Activated CD4-positive, alpha-beta memory T cell treated with anti-CD3 and anti-CD28 coated beads, Interleukin-2, amount 10 ng/mL, durations not matched to agents 7 days and 5 days (primary cell): ENCODE measurements around the gene RHBDD3. TPM values are rescaled to one million over a fixed set of nuclear protein-coding genes. Genes with fewer than 3 reads are reported as not detected.

Experiments
- CTCF ChIA-PET: fragments of 350-600 bp; sonication (Branson Sonifier 250); formaldehyde crosslinking; loops from one replicate; lab custom pipeline; 2021; ENCODE audit warnings: antibody characterized with exemption, inconsistent platforms; lab: Charles Lee
- POLR2A ChIA-PET: fragments of 350-600 bp; sonication (Branson Sonifier 250); formaldehyde crosslinking; loops from one replicate; lab custom pipeline; 2021; ENCODE audit warnings: antibody characterized with exemption; lab: Charles Lee
- DNase-seq: peaks from one replicate; pipeline ENCODE4 v3.0.0-alpha.2; 2020
- H3K27ac Mint-ChIP-seq: one replicate; pipeline ENCODE4 v1.8.0; 2021; ENCODE audit warnings: mild to moderate bottlenecking, mixed read lengths
- H3K27me3 Mint-ChIP-seq: one replicate; pipeline ENCODE4 v1.8.0; 2021; ENCODE audit warnings: mixed read lengths
- H3K36me3 Mint-ChIP-seq: one replicate; pipeline ENCODE4 v1.8.0; 2021; ENCODE audit warnings: low read depth, mixed read lengths
- H3K4me1 Mint-ChIP-seq: one replicate; pipeline ENCODE4 v1.8.0; 2021; ENCODE audit warnings: mixed read lengths
- H3K4me3 Mint-ChIP-seq: one replicate; pipeline ENCODE4 v1.8.0; 2021; ENCODE audit warnings: mild to moderate bottlenecking, mixed read lengths
- H3K9me3 Mint-ChIP-seq: one replicate; pipeline ENCODE4 v1.8.0; 2021; ENCODE audit warnings: mixed read lengths
- total RNA-seq, 2 experiments: library from RNA; stranded (reverse); gene quantifications; one replicate each; pipeline ENCODE4 v1.2.3, GENCODE V29; 2021

Gene RHBDD3
- total RNA-seq, 2 experiments from 2014 or later: 27.8 to 28.8 TPM

- Mint-ChIP-seq H3K4me1 (peaks cover 14% of the 10 kb centered on the region), H3K4me3 (no peak overlapping the region), H3K36me3 (peaks cover 37% of the 10 kb centered on the region), H3K27me3 (peaks cover 4% of the 10 kb centered on the region), H3K27ac (peak overlapping the region; percentile 44), H3K9me3 (no peaks in the 10 kb centered on the region)
- DNase-seq: no peak
- ChIA-PET POLR2A (interaction anchor here (0.6 to 2.4 kb wide), 11 partner anchors 11 to 57 kb away, joined by 3 to 7 read pairs (median 4); partner anchors contain the start of gene EWSR1), CTCF (no interaction called here)
Measured at GRCh38 chr22:29301716-29302401, 34.1 kb upstream of the RHBDD3 start.

- POLR2A ChIA-PET: interaction anchor here (1.1 to 1.7 kb wide), 9 partner anchors 10 to 58 kb away, joined by 3 to 5 read pairs (median 4); partner anchors contain the start of gene EWSR1
- peaks cover 42% of the 10 kb centered on the region for H3K36me3 Mint-ChIP-seq
- DNase-seq: no peak
- peaks cover 8% of the 10 kb centered on the region for H3K4me1 Mint-ChIP-seq
- no peaks in the 10 kb centered on the region for H3K9me3 Mint-ChIP-seq
- CTCF ChIA-PET: no interaction called here
- H3K27me3 Mint-ChIP-seq: peaks cover 4% of the 10 kb centered on the region
- H3K4me3 Mint-ChIP-seq: no peak overlapping the region
- H3K27ac Mint-ChIP-seq: peak overlapping the region; percentile 61
Measured at GRCh38 chr22:29300807-29301601, 33.2 kb upstream of the RHBDD3 start.

GRCh38 chr22:29300467-29300806 lies 32.7 kb upstream of the RHBDD3 start:
- CTCF ChIA-PET: no interaction called here

GRCh38 chr22:29299136-29299900 lies 31.5 kb upstream of the RHBDD3 start:
- peaks cover 4% of the 10 kb centered on the region for H3K4me1 Mint-ChIP-seq
- H3K9me3 Mint-ChIP-seq: no peaks in the 10 kb centered on the region
- no peak overlapping the region for H3K4me3 Mint-ChIP-seq
- peaks cover 55% of the 10 kb centered on the region for H3K36me3 Mint-ChIP-seq
- ChIA-PET POLR2A (no interaction called here), CTCF (no interaction called here)
- no peaks in the 10 kb centered on the region for H3K27me3 Mint-ChIP-seq
- DNase-seq: no peak
- H3K27ac Mint-ChIP-seq: peak overlapping the region; percentile 31

More at GRCh38 chr22:29300467-29300806, 32.7 kb upstream of the RHBDD3 start:
- Mint-ChIP-seq H3K27me3 (peaks cover 2% of the 10 kb centered on the region), H3K4me1 (peaks cover 6% of the 10 kb centered on the region), H3K27ac (no peak overlapping the region), H3K36me3 (peaks cover 48% of the 10 kb centered on the region), H3K9me3 (no peaks in the 10 kb centered on the region), H3K4me3 (no peak overlapping the region)
- POLR2A ChIA-PET: interaction anchor here (1.1 to 1.6 kb wide), 4 partner anchors 14 to 58 kb away, joined by 3 to 5 read pairs (median 4); no protein-coding TSS in a partner anchor
- DNase-seq: no peak

GRCh38 chr22:29298641-29299040 lies 30.9 kb upstream of the RHBDD3 start:
- H3K27ac Mint-ChIP-seq: no peak overlapping the region
- no peaks in the 10 kb centered on the region for H3K9me3 Mint-ChIP-seq
- no peak for DNase-seq
- POLR2A ChIA-PET: no interaction called here
- H3K36me3 Mint-ChIP-seq: peaks cover 61% of the 10 kb centered on the region
- peaks cover 4% of the 10 kb centered on the region for H3K4me1 Mint-ChIP-seq
- CTCF ChIA-PET: no interaction called here
- no peaks in the 10 kb centered on the region for H3K27me3 Mint-ChIP-seq
- no peak overlapping the region for H3K4me3 Mint-ChIP-seq

- Mint-ChIP-seq H3K27ac (no peak overlapping the region), H3K9me3 (no peaks in the 10 kb centered on the region), H3K27me3 (no peaks in the 10 kb centered on the region), H3K4me1 (peaks cover 7% of the 10 kb centered on the region), H3K4me3 (no peak overlapping the region), H3K36me3 (peaks cover 82% of the 10 kb centered on the region)
- ChIA-PET POLR2A (interaction anchor here (1.2 kb wide), 1 partner anchor 11 kb away, joined by 3 read pairs; no protein-coding TSS in a partner anchor), CTCF (no interaction called here)
- no peak for DNase-seq
Measured at GRCh38 chr22:29292379-29292778, 24.6 kb upstream of the RHBDD3 start.

GRCh38 chr22:29291215-29291614 lies 23.4 kb upstream of the RHBDD3 start:
- Mint-ChIP-seq H3K27ac (no peak overlapping the region), H3K9me3 (no peaks in the 10 kb centered on the region), H3K27me3 (no peaks in the 10 kb centered on the region), H3K4me1 (peaks cover 9% of the 10 kb centered on the region), H3K36me3 (peaks cover 85% of the 10 kb centered on the region), H3K4me3 (no peak overlapping the region)
- DNase-seq: no peak
- ChIA-PET CTCF (no interaction called here), POLR2A (interaction anchor here (1.0 to 1.2 kb wide), 3 partner anchors 10 to 18 kb away, joined by 3 read pairs; no protein-coding TSS in a partner anchor)

GRCh38 chr22:29290061-29290460 lies 22.3 kb upstream of the RHBDD3 start:
- Mint-ChIP-seq H3K4me1 (peaks cover 9% of the 10 kb centered on the region), H3K36me3 (peaks cover 86% of the 10 kb centered on the region), H3K27me3 (no peaks in the 10 kb centered on the region), H3K9me3 (no peaks in the 10 kb centered on the region), H3K4me3 (no peak overlapping the region), H3K27ac (no peak overlapping the region)
- POLR2A ChIA-PET: interaction anchor here (1.0 to 1.2 kb wide), 3 partner anchors 11 to 17 kb away, joined by 3 read pairs; no protein-coding TSS in a partner anchor
- CTCF ChIA-PET: no interaction called here
- DNase-seq: no peak

GRCh38 chr22:29288837-29289236 lies 21.1 kb upstream of the RHBDD3 start:
- H3K4me1 Mint-ChIP-seq: peaks cover 12% of the 10 kb centered on the region
- H3K4me3 Mint-ChIP-seq: no peak overlapping the region
- H3K27me3 Mint-ChIP-seq: no peaks in the 10 kb centered on the region
- peaks cover 83% of the 10 kb centered on the region for H3K36me3 Mint-ChIP-seq
- H3K9me3 Mint-ChIP-seq: no peaks in the 10 kb centered on the region
- CTCF ChIA-PET: interaction anchor here (1.7 kb wide), 1 partner anchor 25 kb away, joined by 5 read pairs; no protein-coding TSS in a partner anchor
- H3K27ac Mint-ChIP-seq: no peak overlapping the region
- no peak for DNase-seq
- POLR2A ChIA-PET: interaction anchor here (2.4 to 3.9 kb wide), 2 partner anchors 15 to 18 kb away, joined by 6 to 28 read pairs; partner anchors contain the start of gene EWSR1

- Mint-ChIP-seq H3K27ac (no peak overlapping the region), H3K27me3 (no peaks in the 10 kb centered on the region), H3K36me3 (peaks cover 77% of the 10 kb centered on the region), H3K9me3 (no peaks in the 10 kb centered on the region), H3K4me3 (no peak overlapping the region), H3K4me1 (peaks cover 12% of the 10 kb centered on the region)
- ChIA-PET CTCF (no interaction called here), POLR2A (interaction anchor here (1.1 to 1.3 kb wide), 2 partner anchors 10 to 14 kb away, joined by 3 to 4 read pairs; no protein-coding TSS in a partner anchor)
- no peak for DNase-seq
Measured at GRCh38 chr22:29284196-29284595, 16.4 kb upstream of the RHBDD3 start.

- Mint-ChIP-seq H3K9me3 (no peaks in the 10 kb centered on the region), H3K4me3 (no peak overlapping the region), H3K4me1 (peaks cover 45% of the 10 kb centered on the region), H3K27ac (no peak overlapping the region), H3K36me3 (peaks cover 90% of the 10 kb centered on the region), H3K27me3 (no peaks in the 10 kb centered on the region)
- DNase-seq: no peak
- POLR2A ChIA-PET: interaction anchor here (1.2 to 2.0 kb wide), 3 partner anchors 10 to 28 kb away, joined by 5 to 6 read pairs (median 5); partner anchors contain the start of gene GAS2L1
- CTCF ChIA-PET: interaction anchor here (1.0 kb wide), 1 partner anchor 32 kb away, joined by 3 read pairs; no protein-coding TSS in a partner anchor
Measured at GRCh38 chr22:29277927-29278326, 10.1 kb upstream of the RHBDD3 start.
